Measurements from ENCODE around the gene TRAF7. TPM values are rescaled to one million over a fixed set of nuclear protein-coding genes. Genes with fewer than 3 reads are reported as not detected.

The TRAF7 gene
- total RNA-seq, 6 experiments from 2014 or later: 40.9 to 56.2 (median 46.2) TPM

GRCh38 chr16:2194166-2194834, 38.7 kb downstream of the TRAF7 start:
- H3K9me3 ChIP-seq: no peaks in the 10 kb centered on the region
- DNase-seq (no peak), ATAC-seq (no peak)
- H3K27ac ChIP-seq: no peak overlapping the region
- H3K4me3 ChIP-seq: no peak overlapping the region
- TF ChIP-seq, protein P1, sequence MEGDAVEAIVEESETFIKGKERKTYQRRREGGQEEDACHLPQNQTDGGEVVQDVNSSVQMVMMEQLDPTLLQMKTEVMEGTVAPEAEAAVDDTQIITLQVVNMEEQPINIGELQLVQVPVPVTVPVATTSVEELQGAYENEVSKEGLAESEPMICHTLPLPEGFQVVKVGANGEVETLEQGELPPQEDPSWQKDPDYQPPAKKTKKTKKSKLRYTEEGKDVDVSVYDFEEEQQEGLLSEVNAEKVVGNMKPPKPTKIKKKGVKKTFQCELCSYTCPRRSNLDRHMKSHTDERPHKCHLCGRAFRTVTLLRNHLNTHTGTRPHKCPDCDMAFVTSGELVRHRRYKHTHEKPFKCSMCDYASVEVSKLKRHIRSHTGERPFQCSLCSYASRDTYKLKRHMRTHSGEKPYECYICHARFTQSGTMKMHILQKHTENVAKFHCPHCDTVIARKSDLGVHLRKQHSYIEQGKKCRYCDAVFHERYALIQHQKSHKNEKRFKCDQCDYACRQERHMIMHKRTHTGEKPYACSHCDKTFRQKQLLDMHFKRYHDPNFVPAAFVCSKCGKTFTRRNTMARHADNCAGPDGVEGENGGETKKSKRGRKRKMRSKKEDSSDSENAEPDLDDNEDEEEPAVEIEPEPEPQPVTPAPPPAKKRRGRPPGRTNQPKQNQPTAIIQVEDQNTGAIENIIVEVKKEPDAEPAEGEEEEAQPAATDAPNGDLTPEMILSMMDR (IDR thresholded peaks at IDR 0.05): no peak
- TF ChIP-seq POLR2A (IDR thresholded peaks at IDR 0.05): no peak
- peaks cover 0 to 11% of the 10 kb centered on the region in 2 donors for H3K27me3 ChIP-seq
- H3K4me1 ChIP-seq: peaks cover 0 to 10% (median 0%) of the 10 kb centered on the region in 4 donors
- intact Hi-C loops (cut with DNase I): loop anchor here (10.0 kb wide), 1 partner anchor 311 kb away; no protein-coding TSS in a partner anchor
- H3K36me3 ChIP-seq: no peaks in the 10 kb centered on the region
- WGBS (ENCODE audit: insufficient coverage, low coverage, low lambda C conversion rate, missing lambda C conversion rate): 45% methylated on average over 4 of the region's 16 CpGs

GRCh38 chr16:2194852-2195321, 39.3 kb downstream of the TRAF7 start:
- Histone ChIP-seq H3K4me3 (no peak overlapping the region), H3K27me3 (peaks cover 0 to 11% of the 10 kb centered on the region in 2 donors), H3K9me3 (no peaks in the 10 kb centered on the region), H3K4me1 (peaks cover 0 to 10% (median 0%) of the 10 kb centered on the region in 4 donors), H3K27ac (no peak overlapping the region), H3K36me3 (no peaks in the 10 kb centered on the region)
- 10% methylated on average over 6 of the region's 10 CpGs for WGBS (ENCODE audit: insufficient coverage, low coverage, low lambda C conversion rate, missing lambda C conversion rate)
- intact Hi-C loops (cut with DNase I): loop anchor here (10.0 kb wide), 1 partner anchor 310 kb away; no protein-coding TSS in a partner anchor
- ATAC-seq (peak; percentile 76 to 92 (median 89)), DNase-seq (peak in 1 of 3 donors; percentile 49)
- TF ChIP-seq, protein P1 (IDR thresholded peaks at IDR 0.05): peak; percentile 53 to 67 (median 55)
- TF ChIP-seq POLR2A (IDR thresholded peaks at IDR 0.05): no peak

GRCh38 chr16:2195322-2196161, 40.0 kb downstream of the TRAF7 start:
- TF ChIP-seq POLR2A (IDR thresholded peaks at IDR 0.05): no peak
- TF ChIP-seq, protein P1 (IDR thresholded peaks at IDR 0.05): no peak
- peaks cover 0 to 11% of the 10 kb centered on the region in 2 donors for H3K27me3 ChIP-seq
- no peak overlapping the region for H3K27ac ChIP-seq
- H3K4me1 ChIP-seq: peaks cover 0 to 10% (median 0%) of the 10 kb centered on the region in 4 donors
- intact Hi-C loops (cut with DNase I): loop anchor here (10.0 kb wide), 1 partner anchor 309 kb away; no protein-coding TSS in a partner anchor
- no peaks in the 10 kb centered on the region for H3K9me3 ChIP-seq
- H3K36me3 ChIP-seq: no peaks in the 10 kb centered on the region
- ATAC-seq (peak in 1 of 4 donors; percentile 17), DNase-seq (no peak)
- H3K4me3 ChIP-seq: peak overlapping the region in 1 of 3 donors; percentile 26
- WGBS (ENCODE audit: insufficient coverage, low coverage, low lambda C conversion rate, missing lambda C conversion rate): 5% methylated on average over 4 of the region's 49 CpGs

DNA sequence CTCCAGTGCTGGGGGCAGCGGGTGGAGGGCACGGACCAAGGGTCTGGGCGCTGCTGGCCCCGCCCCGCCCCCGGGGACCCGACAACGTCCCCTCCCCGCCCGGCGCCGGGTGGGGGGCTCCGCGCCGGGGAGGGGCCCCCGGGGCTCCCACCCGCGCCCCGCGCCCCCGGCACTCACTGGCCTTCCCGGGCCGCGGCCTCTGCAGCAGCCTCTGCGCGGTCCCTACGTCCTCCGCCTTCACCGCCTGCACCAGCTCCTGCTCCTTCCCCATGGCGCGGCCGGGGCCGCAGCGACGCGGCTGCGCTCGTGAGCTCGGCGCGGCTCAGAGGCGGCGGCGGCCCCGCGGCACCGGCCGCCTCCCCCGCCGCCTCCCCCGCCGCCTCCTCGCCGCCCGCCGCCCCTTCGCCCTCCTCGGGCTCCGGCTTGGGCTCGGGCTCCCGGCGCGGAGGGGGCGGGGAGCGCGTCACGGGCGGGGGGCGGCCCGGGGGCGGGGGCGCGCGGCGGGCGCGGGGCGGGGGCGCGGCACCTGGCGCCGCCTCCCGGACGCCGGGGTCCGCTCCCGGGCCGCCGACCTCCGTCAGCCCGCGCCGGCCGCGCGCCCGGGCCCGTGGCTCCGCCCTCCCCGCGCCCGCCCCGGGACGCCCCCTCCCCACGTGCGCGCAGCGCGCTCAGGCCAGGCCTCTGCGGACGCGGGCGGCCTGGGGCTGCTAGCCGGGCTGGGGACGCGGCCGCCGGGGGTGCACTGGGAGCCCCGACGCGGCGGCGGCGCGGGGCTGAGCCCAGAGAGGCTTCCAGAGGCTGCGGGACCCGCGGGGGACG, 40.8 kb downstream of the TRAF7 start, which contains the start of gene CASKIN1:
TSS of gene CASKIN1 (minus strand) at position 444 of the 819 bp plus-strand sequence. CDS start at position 271, 173 bp downstream.
- Histone ChIP-seq H3K27ac (no peak within 1 kb of the TSS), H3K4me3 (peak within 1 kb of the TSS in 1 of 3 donors; percentile 26), H3K4me1 (peaks cover 0 to 10% (median 0%) of the 10 kb centered on the region in 4 donors), H3K27me3 (peaks cover 0 to 11% of the 10 kb centered on the region in 2 donors), H3K36me3 (no peaks in the 10 kb centered on the region), H3K9me3 (no peaks in the 10 kb centered on the region)
- no peak for TF ChIP-seq POLR2A (IDR thresholded peaks at IDR 0.05)
- TF ChIP-seq, protein P1 (IDR thresholded peaks at IDR 0.05): no peak
- 0% methylated on average over 2 of the region's 129 CpGs for WGBS (ENCODE audit: insufficient coverage, low coverage, low lambda C conversion rate, missing lambda C conversion rate)
- DNase-seq: no peak
- no peak for ATAC-seq
- intact Hi-C loops (cut with DNase I): loop anchor here (10.0 kb wide), 1 partner anchor 308 kb away; no protein-coding TSS in a partner anchor
